HUDEP-2 (cell line): ENCODE results near the gene RPL29.

Source experiments
- DNase-seq, 76 experiments: peaks; one replicate each; lab custom pipeline; 2025; ENCODE audit not compliant: unreplicated experiment in 76 of 76; lab: John Stamatoyannopoulos, UW

Gene RPL29

DNA sequence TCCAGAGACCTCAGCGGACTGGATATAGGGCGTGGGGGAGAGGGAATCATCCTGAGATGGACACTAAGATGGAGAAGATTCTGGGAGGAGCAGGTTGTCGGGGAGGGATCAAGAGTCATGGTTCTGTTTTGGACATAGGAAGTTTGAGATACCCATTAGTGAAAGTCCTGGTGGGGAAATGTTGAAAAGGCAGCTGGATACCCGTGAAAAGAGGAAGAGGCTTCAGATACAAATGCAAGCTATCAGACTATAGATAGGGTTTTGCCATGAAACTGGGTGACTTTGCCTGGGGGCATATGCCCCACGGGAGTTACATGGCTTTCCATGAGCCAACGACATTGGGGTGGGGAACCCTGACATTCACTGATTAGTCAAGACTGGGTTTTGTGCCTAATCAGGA is 41.6 kb downstream of the RPL29 start:
- DNase-seq: no peak

DNA sequence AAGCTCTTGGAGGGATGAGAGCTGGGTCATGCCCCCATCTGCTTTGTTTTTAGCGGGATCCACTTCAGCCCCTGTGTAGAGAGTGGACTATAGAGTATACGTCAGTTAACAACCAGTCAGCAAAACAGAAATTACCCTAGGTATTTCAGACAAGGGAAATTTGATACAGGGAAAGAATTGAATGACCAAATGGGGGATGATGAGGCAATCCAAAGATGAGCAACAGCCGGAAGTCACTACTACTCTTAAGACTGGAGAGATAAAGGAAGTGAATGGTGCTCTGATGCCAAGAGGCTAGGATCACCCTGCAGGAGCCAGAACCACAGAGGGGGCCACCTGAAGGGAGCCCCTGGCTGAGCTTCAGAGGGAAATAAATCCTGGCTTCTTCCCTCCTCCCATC is 42.2 kb downstream of the RPL29 start:
- no peak for DNase-seq

DNA sequence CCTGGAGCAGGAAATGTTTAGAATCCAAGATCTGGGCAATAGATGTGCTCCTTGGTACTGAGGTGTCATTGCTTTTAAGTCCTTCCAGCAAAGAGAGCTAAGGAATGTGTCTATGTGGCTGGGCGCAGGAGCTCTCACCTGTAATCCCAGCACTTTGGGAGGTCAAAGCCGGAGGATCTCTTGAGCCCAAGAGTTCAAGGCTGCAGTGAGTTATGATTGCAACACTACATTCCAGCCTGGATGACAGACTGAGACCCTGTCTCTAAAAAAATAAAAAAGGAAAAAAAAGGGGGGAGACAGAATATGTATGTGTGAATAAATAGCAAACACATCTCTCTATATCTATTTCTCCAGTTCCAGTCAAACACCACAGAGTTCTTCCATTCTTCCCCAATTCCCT is 44.8 kb downstream of the RPL29 start:
- DNase-seq: no peak

DNA sequence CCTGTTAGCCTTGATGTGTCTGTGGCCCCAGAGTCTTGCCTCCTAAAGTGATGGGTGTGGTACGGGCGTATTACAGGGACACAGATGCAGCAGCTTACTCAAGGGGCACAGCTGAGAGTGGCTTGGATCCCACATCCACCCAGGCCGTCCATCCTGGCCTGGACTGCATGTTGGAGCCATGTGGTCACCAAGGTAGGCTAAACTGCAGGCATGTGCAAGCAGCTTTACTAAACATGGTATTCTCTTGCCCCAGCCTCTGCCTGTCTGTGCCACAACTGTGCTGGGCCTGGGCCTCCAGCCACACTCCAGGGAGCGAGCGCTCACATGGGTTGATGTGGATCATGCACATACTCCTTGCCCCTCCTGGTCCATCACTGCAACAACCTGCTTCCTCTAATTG is 46.6 kb downstream of the RPL29 start:
- DNase-seq: no peak

DNA sequence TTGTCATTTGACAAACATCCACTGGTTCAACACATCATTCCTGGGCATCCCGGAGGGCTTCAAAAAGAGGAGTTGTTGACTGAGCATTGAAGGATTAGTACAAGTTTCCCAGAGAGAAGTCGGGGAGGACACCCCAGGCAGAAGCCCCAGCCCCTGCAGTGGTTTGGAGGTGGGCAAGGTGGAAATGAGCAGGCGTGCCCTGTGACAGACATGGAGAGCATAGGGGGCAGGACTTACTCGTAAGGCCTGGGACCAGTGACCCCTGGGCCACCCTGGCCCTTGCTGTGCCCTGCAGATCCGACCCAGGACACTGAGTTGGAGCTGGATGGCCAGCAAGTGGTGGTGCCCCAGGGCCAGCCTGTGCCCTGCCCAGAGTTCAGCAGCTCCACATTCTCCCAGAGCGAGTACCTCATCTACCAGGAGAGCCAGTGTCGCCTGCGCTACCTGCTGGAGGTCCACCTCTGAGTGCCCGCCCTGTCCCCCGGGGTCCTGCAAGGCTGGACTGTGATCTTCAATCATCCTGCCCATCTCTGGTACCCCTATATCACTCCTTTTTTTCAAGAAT is 47.6 kb downstream of the RPL29 start:
- DNase-seq: no peak

DNA sequence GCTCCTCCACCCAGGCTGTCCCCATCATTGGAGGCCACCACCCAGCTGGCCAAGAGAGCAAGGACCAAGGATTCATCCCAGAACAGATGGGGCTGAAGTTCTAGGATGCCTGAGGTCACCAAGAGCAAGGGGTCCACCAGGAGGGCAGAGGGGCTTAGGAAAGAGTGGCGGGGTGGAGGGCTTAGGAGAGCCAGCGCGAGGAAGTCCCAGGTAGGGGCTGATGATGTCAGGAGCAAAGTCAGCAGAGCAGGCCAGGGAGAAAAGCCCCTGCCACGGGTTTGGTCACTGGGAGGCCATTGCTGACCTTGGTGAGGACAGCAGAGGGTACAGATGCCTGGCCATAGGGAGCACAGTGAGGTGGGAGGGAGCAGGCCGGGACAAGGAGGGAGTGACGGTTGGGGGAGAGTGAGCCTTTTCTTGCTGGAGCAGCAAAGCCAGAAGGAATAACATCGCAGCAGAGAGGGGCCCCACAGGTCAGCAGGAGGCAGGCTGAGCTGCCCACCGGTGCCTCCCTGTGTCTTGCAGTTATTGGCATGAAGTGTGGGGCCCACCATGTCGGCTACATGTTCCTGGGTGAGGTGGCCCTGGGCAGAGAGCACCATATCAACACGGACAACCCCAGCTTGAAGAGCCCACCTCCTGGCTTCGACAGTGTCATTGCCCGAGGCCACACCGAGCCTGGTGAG is 48.3 kb downstream of the RPL29 start:
- DNase-seq: no peak

DNA sequence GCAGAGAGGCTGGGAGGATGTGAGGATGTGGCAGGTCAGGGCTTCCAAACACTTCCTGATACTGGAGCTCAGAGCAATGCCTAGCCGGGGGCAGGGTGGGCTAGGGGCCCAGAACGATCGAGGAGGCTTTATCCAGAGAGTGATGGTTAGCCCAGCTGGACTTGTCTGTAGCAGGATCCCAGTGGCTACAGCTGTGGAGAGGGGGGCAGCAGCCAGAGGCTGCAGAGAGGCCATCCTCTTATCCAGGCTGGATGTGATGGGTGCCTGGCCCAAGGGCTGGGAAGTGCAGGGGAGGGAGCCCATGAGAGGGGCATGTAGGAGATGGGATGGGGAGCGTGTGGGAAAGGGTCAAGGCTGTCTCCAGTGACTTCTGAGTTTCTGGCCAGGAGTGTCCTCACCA is 48.9 kb downstream of the RPL29 start:
- no peak for DNase-seq

DNA sequence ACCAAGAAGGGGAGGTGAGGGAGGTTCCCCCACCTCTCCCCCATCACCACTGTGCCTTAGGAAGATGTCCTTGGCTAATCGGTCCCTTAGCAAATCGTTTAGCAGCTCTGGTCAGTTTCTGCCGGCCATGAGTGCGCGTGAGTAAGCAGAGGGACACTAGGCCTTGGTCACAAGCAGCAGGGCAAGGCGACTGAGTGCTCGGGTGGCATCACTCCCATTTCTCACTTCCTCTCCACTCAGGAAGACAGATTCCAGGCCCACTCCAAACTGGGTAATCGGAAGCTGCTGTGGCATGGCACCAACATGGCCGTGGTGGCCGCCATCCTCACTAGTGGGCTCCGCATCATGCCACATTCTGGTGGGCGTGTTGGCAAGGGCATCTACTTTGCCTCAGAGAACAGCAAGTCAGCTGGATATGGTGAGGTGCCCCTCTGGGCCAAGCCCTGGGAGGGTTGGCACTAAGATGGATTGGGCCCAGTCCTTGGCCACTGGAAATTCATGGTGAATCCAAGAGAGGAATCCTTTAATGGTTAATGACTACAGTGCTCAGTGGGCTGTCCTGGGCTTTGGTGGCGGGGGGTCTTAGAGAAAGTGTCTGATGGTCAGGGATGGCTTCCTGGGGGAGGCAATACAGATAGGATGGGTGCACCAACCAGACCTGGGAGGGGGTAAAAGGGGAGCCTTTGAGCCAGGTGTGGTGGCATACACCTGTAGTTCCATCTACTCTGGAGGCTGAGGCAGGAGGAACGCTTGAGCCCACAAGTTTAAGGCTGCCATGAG is 49.6 kb downstream of the RPL29 start:
- DNase-seq: no peak

DNA sequence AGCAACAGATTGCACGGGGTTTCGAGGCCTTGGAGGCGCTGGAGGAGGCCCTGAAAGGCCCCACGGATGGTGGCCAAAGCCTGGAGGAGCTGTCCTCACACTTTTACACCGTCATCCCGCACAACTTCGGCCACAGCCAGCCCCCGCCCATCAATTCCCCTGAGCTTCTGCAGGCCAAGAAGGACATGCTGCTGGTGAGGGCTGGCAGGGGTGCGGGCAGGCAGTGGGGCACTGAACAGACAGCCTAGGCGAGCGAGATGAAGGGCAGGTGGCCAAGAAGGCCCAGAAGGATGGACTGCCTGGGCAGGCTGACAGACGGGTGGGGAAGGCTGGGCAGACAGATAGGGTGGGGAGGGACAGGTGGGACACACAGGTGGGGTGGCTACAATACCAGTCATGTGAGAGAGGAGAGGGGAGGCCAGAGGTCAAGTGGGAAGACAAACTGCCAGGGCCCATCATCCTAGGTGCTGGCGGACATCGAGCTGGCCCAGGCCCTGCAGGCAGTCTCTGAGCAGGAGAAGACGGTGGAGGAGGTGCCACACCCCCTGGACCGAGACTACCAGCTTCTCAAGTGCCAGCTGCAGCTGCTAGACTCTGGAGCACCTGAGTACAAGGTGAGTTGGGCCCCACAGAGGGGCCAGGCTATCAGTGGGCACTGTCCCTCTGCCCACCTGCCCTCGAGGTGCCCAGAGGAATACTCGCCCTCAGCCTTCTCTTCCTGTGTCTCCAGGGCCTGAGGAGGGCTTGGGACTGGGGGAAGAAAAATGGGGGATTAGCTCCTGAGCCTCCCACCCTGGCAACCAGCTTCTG is 50.5 kb downstream of the RPL29 start:
- no peak for DNase-seq

DNA sequence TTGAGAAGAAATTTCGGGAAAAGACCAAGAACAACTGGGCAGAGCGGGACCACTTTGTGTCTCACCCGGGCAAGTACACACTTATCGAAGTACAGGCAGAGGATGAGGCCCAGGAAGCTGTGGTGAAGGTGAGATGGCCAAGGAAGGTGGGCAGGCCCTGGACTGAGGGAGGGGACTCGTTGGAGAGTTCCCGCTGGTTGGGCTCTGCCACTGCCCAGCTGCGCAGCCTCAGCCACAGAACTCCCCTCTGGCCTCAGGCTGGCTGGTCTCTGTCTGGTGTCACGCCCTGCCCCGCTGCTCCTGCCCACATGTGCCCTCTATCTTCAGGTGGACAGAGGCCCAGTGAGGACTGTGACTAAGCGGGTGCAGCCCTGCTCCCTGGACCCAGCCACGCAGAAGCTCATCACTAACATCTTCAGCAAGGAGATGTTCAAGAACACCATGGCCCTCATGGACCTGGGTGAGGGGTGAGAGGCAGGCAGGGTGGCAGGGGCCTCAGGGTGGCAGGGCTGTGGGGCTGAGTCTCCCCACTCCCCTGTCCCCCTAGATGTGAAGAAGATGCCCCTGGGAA is 51.2 kb downstream of the RPL29 start:
- DNase-seq: no peak
